Progenitor cell of endocrine pancreas (in vitro differentiated cells): ENCODE measurements around the gene MRPL51. TPM values are rescaled to one million over a fixed set of nuclear protein-coding genes. Genes with fewer than 3 reads are reported as not detected.
"Not testable (repeated sequence)": the region's sequence is repeated elsewhere in the genome, so short reads cannot be mapped to it uniquely, and the experiment has no call there.

ENCODE experiments used
- DNase-seq: peaks from one replicate; pipeline ENCODE4 v3.0.0; 2021; ENCODE audit warnings: low spot score; ENCODE audit not compliant: unreplicated experiment
- H3K27ac Mint-ChIP-seq: 2 replicates; pipeline ENCODE4 v1.8.0; 2021; ENCODE audit warnings: mild to moderate bottlenecking, moderate library complexity, mixed read lengths
- H3K27me3 Mint-ChIP-seq: 2 replicates; pipeline ENCODE4 v1.8.0; 2021; ENCODE audit warnings: mixed read lengths
- H3K36me3 Mint-ChIP-seq: 2 replicates; pipeline ENCODE4 v1.8.0; 2022; ENCODE audit warnings: mixed read lengths; ENCODE audit not compliant: insufficient read depth
- H3K4me1 Mint-ChIP-seq: 2 replicates; pipeline ENCODE4 v1.8.0; 2021; ENCODE audit warnings: low read depth, mixed read lengths
- H3K4me3 Mint-ChIP-seq: 2 replicates; pipeline ENCODE4 v1.8.0; 2021; ENCODE audit warnings: low read depth, mild to moderate bottlenecking, moderate library complexity, mixed read lengths
- H3K9me3 Mint-ChIP-seq: 2 replicates; pipeline ENCODE4 v1.8.0; 2021; ENCODE audit warnings: low read depth, mixed read lengths
- total RNA-seq: library from RNA; stranded (reverse); gene quantifications from 2 replicates; pipeline ENCODE4 v1.2.1, GENCODE V29; 2021
- TF ChIP-seq, protein P1 (sequence below): fragments of 200-600 bp; sonication (generic); IDR thresholded peaks from one replicate; pipeline ENCODE4 v1.5.0; 2021; ENCODE audit warnings: antibody characterized with exemption, mild to moderate bottlenecking; ENCODE audit not compliant: unreplicated experiment

Gene MRPL51
- total RNA-seq, 1 donor from 2014 or later, result 279 TPM

GRCh38 chr12:6500466-6500865, 7.4 kb upstream of the MRPL51 start:
- no peak for DNase-seq
- TF ChIP-seq, protein P1, sequence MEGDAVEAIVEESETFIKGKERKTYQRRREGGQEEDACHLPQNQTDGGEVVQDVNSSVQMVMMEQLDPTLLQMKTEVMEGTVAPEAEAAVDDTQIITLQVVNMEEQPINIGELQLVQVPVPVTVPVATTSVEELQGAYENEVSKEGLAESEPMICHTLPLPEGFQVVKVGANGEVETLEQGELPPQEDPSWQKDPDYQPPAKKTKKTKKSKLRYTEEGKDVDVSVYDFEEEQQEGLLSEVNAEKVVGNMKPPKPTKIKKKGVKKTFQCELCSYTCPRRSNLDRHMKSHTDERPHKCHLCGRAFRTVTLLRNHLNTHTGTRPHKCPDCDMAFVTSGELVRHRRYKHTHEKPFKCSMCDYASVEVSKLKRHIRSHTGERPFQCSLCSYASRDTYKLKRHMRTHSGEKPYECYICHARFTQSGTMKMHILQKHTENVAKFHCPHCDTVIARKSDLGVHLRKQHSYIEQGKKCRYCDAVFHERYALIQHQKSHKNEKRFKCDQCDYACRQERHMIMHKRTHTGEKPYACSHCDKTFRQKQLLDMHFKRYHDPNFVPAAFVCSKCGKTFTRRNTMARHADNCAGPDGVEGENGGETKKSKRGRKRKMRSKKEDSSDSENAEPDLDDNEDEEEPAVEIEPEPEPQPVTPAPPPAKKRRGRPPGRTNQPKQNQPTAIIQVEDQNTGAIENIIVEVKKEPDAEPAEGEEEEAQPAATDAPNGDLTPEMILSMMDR, result no peak
- Mint-ChIP-seq H3K9me3 (no peaks in the 10 kb centered on the region), H3K27ac (no peak overlapping the region), H3K4me3 (no peak overlapping the region), H3K4me1 (peaks cover 3% of the 10 kb centered on the region), H3K27me3 (no peaks in the 10 kb centered on the region), H3K36me3 (peaks cover 9% of the 10 kb centered on the region)

DNA sequence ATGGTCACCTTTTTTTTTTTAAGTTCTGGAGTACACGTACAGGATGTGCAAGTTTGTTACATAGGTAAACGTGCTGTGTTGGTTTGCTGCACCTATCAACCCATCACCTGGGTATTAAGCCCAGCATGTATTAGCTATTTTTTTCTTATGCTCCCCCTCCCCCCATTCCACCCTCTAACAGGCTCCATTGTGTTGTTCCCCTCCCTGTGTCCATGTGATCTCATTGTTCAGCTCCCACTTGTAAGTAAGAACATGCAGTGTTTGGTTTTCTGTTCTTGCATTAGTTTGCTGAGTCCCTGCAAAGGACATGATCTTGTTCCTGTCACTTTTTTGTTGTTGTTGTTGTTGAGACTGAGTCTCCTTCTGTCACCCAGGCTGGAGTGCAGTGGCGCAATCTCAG, 4.2 kb upstream of the MRPL51 start:
- not testable (repeated sequence) for H3K4me3 Mint-ChIP-seq, H3K36me3 Mint-ChIP-seq, H3K27me3 Mint-ChIP-seq, DNase-seq, H3K9me3 Mint-ChIP-seq
- peak overlapping the region; percentile 42 for H3K27ac Mint-ChIP-seq
- peaks cover 19% of the 10 kb centered on the region for H3K4me1 Mint-ChIP-seq

- H3K27me3 Mint-ChIP-seq, result no peaks in the 10 kb centered on the region
- peaks cover 6% of the 10 kb centered on the region for H3K36me3 Mint-ChIP-seq
- H3K9me3 Mint-ChIP-seq, result no peaks in the 10 kb centered on the region
- H3K27ac Mint-ChIP-seq, result peak overlapping the region; percentile 95
- no peak for DNase-seq
- TF ChIP-seq, protein P1, result no peak
- peak overlapping the region; percentile 88 for H3K4me3 Mint-ChIP-seq
- H3K4me1 Mint-ChIP-seq, result peaks cover 22% of the 10 kb centered on the region
Measured at GRCh38 chr12:6494968-6495367, 1.9 kb upstream of the MRPL51 start.

GRCh38 chr12:6494258-6494743, 1.2 kb upstream of the MRPL51 start:
- no peak for DNase-seq
- Mint-ChIP-seq H3K27me3 (no peaks in the 10 kb centered on the region), H3K36me3 (peaks cover 6% of the 10 kb centered on the region), H3K27ac (peak overlapping the region; percentile 95), H3K4me1 (peaks cover 22% of the 10 kb centered on the region), H3K4me3 (peak overlapping the region; percentile 88), H3K9me3 (no peaks in the 10 kb centered on the region)
- TF ChIP-seq, protein P1, result peak; percentile 25

GRCh38 chr12:6493497-6494257, 615 bp upstream of the MRPL51 start, which contains the start of gene NCAPD2:
TSS of gene NCAPD2 (plus strand) at chr12:6494102. CDS start at chr12:6495099, 997 bp downstream.
- Mint-ChIP-seq H3K4me3 (peak within 1 kb of the TSS; percentile 88), H3K27ac (peak within 1 kb of the TSS; percentile 98), H3K36me3 (peaks cover 6% of the 10 kb centered on the region), H3K9me3 (no peaks in the 10 kb centered on the region), H3K4me1 (peaks cover 22% of the 10 kb centered on the region), H3K27me3 (no peaks in the 10 kb centered on the region)
- TF ChIP-seq, protein P1, result peak; percentile 46
- peak; percentile 96 for DNase-seq

- H3K4me1 Mint-ChIP-seq, result peaks cover 20% of the 10 kb centered on the region
- H3K9me3 Mint-ChIP-seq, H3K27me3 Mint-ChIP-seq, DNase-seq, H3K36me3 Mint-ChIP-seq, H3K27ac Mint-ChIP-seq, H3K4me3 Mint-ChIP-seq: not testable (repeated sequence)
Measured at GRCh38 chr12:6490673-6491072, 2.4 kb downstream of the MRPL51 start.
